Sigmoid colon (tissue), 4 donors: ENCODE measurements around the gene POU2F3.

Source experiments
- CTCF ChIP-seq, 4 experiments: fragments of 450-650 bp in 3 of 4; fragments of 200-600 bp in 1 of 4; IDR thresholded peaks; one replicate each; pipeline ENCODE4 v1.5.1; 2016 to 2019; ENCODE audit warnings: antibody characterized with exemption in 4 of 4, mild to moderate bottlenecking in 3 of 4, moderate library complexity in 2 of 4
- POLR2AphosphoS5 ChIP-seq, 4 donors: sonication (generic); formaldehyde crosslinking; IDR thresholded peaks; one replicate each; pipeline ENCODE4 v1.6.1; 2017; ENCODE audit warnings: antibody characterized with exemption in 4 of 4

- no peak for TF ChIP-seq CTCF (IDR thresholded peaks at IDR 0.05)
- no peak for TF ChIP-seq POLR2AphosphoS5 (IDR thresholded peaks at IDR 0.05)
Measured at GRCh38 chr11:120241277-120241676, 1.3 kb downstream of the POU2F3 start.
